Adipose tissue (tissue), 3 donors: ENCODE measurements around the gene UCP2. TPM values are rescaled to one million over a fixed set of nuclear protein-coding genes. Genes with fewer than 3 reads are reported as not detected.

Experiments used
- H3K27ac ChIP-seq: one replicate; pipeline ENCODE4 v1.5.1; 2013; ENCODE audit warnings: low read depth, low read length
- WGBS, 3 donors: extraction: QIAGEN DNeasy Blood & Tissue Kit; methylation state at CpG; one replicate each; pipeline ENCODE4 v1.1.7; 2013; 5-methylcytosine and 5-hydroxymethylcytosine counted together
- polyA plus RNA-seq, 3 donors: library from polyadenylated mRNA; stranded (reverse); fragments of 200-250 nt; gene quantifications; one replicate each; pipeline ENCODE4 v1.2.3, GENCODE V29; 2013
- donor health status: healthy with polysubstance abuse.
- donor health status: Bipolar disorder and iron deficiency.
- donor health status: healthy.

The UCP2 gene
- polyA plus RNA-seq, 3 donors = 21.4 to 86.4 (median 72.2) TPM

- 92 to 94% (median 93%) methylated on average over 14 of the region's 14 CpGs for WGBS, 3 donors
- no peak overlapping the region for H3K27ac ChIP-seq
Observed at GRCh38 chr11:73976451-73977151, 6.0 kb downstream of the UCP2 start.

GRCh38 chr11:73975479-73975757 lies 7.2 kb downstream of the UCP2 start:
- H3K27ac ChIP-seq = no peak overlapping the region
- WGBS, 3 donors = 89 to 95% (median 92%) methylated on average over 6 of the region's 6 CpGs

GRCh38 chr11:73974604-73975478 lies 7.8 kb downstream of the UCP2 start:
- WGBS, 3 donors = 90 to 93% (median 91%) methylated on average over 13 of the region's 13 CpGs
- no peak overlapping the region for H3K27ac ChIP-seq

DNA sequence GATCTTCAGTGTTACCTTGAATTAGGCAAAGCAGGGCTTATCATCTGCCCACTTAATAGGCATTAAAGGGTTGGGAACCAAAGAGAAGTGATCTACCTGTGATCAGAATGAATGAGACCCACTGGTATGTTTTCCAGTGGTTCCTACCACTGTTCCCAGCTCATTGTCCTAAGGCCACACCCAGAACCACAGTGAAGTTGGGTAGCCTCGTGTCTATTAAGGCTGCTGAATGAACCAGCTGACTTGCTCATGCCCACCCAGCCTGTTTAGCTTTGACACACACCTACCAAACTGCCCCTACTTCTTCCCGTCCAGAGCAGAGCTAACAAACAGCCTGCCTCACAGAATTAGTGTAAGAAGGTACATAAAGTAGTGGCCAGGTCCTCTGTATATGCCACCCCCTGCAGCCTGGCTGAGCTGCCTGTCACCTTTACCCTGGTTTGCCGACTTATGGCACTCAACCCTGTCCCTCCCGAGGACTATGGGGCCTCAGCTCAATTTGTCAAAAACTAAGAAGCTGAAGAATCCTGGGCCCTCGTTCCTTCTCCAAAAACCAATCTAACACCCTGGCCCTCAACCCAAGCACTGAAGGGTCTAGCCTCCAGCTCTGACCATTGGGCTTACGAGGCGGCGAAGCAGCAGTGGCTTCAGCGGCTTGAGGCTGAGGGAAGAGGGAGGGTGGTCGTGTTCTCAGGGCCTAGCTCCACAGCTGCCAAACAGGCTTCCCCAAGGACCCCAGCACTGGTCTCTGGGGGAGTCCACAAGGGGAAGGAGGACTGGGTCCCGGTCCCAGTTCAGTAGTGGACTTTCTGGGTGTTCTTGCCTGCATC lies 9.8 kb downstream of the UCP2 start:
- H3K27ac ChIP-seq = no peak overlapping the region
- 83 to 84% (median 84%) methylated on average over 11 of the region's 11 CpGs for WGBS, 3 donors

DNA sequence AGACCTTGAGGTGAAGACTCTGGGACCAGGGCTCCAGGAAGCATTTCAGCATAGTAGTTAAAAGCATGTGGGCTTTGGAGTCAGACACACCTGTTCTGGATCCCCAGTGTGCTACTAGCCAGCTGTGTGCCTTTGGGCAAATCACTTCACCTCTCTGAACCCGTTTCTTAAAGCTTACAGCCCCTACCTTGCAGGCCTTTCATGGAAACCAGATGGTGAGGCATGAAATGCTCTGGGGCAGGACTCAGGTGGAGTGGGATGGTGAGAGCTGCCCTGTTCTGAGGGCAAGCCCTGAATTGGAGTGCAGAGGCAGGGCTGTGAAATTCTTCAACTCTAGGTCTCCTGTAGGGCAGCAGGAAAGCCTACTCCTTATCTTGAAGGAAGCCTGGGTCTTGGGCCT lies 10.5 kb downstream of the UCP2 start:
- H3K27ac ChIP-seq = no peak overlapping the region
- WGBS, 3 donors = 77 to 89% (median 81%) methylated on average over 1 of the region's 1 CpG

- 83 to 95% (median 89%) methylated on average over 6 of the region's 6 CpGs for WGBS, 3 donors
- no peak overlapping the region for H3K27ac ChIP-seq
Observed at GRCh38 chr11:73971175-73971719, 11.4 kb downstream of the UCP2 start.

GRCh38 chr11:73969991-73970800 lies 12.4 kb downstream of the UCP2 start:
- no peak overlapping the region for H3K27ac ChIP-seq
- WGBS, 3 donors = 81 to 88% (median 83%) methylated on average over 13 of the region's 13 CpGs

GRCh38 chr11:73969091-73969490 lies 13.6 kb downstream of the UCP2 start:
- no peak overlapping the region for H3K27ac ChIP-seq
- 63 to 76% (median 67%) methylated on average over 2 of the region's 2 CpGs for WGBS, 3 donors

DNA sequence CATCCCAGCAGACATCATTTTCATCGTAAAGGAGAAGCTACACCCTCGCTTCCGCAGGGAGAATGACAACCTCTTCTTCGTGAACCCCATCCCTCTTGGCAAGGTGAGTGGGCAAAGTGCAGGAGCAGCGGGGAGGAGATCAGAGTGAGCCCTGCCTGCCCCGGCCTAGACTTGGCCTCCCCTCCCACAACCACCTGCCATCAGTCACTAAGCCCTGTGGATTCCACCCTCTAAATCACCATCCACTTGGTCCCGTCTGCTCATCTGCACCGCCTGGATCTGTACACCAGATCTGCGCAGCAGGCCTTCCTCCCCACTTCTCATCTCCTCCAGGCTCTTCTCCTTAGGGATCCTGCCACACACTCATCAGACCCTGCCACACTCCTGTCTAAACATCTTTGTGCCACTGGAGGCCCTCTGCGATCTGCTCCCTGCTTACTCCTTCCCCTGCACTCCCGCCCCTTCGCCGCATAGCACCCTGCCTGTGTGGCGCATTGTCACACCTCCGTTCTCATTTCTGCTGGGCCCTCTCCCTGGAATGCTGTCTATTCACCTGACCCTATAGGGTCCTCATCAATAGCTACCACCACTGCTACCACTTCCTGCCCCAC lies 14.2 kb downstream of the UCP2 start:
- H3K27ac ChIP-seq = no peak overlapping the region
- 88 to 93% (median 92%) methylated on average over 15 of the region's 15 CpGs for WGBS, 3 donors

DNA sequence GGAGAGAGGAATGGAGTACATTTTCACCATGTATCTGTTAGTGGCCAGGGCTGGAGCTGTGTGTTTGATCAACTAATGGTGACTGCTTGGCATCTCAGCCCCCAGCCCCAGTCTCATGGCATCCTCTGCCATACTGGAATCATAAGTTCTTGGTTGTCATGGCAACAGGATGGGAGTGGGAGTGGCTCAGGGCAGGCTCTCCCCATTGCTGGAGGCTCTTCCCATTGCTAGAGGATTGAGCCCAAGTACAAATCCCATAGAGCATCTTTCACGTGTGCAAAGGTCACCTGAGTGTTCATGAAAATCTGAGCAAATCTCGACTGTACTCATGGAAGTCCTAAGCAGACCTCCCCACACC lies 16.9 kb downstream of the UCP2 start:
- WGBS, 3 donors = 48 to 68% (median 62%) methylated on average over 2 of the region's 2 CpGs

GRCh38 chr11:73965076-73965763 lies 17.4 kb downstream of the UCP2 start:
- WGBS, 3 donors = 69 to 72% (median 70%) methylated on average over 10 of the region's 10 CpGs

More for the DNA sequence above, 16.9 kb downstream of the UCP2 start:
- H3K27ac ChIP-seq = no peak overlapping the region

DNA sequence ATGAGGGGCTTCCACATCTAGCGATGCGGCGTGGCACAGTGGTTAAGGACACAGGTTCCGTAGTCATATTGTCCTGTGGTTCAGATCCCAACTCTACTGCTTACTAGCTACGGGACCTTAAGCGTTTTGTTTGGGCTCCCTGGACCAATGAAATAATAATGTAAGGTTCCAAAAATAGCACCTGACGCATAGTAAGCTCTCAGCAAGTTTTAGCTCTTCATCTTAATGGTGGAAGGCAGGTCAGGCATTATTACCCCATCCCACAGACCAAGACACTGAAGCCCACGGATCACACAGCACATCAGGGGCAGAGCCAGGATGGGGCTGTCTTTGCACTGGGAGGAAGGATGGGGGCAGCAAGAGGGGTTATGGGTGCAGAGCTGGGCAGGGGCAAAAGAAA lies 18.8 kb downstream of the UCP2 start:
- WGBS, 3 donors = 70 to 78% (median 76%) methylated on average over 8 of the region's 8 CpGs
- no peak overlapping the region for H3K27ac ChIP-seq

More at GRCh38 chr11:73965076-73965763, 17.4 kb downstream of the UCP2 start:
- no peak overlapping the region for H3K27ac ChIP-seq

- 76 to 81% (median 80%) methylated on average over 7 of the region's 7 CpGs for WGBS, 3 donors
- no peak overlapping the region for H3K27ac ChIP-seq
Observed at GRCh38 chr11:73962101-73962705, 20.4 kb downstream of the UCP2 start.

GRCh38 chr11:73961321-73961720 lies 21.3 kb downstream of the UCP2 start:
- 65 to 73% (median 68%) methylated on average over 4 of the region's 4 CpGs for WGBS, 3 donors

GRCh38 chr11:73958521-73959141 lies 24.0 kb downstream of the UCP2 start:
- WGBS, 3 donors = 79 to 84% (median 80%) methylated on average over 16 to 18 of the region's 18 CpGs
- no peak overlapping the region for H3K27ac ChIP-seq

More at GRCh38 chr11:73961321-73961720, 21.3 kb downstream of the UCP2 start:
- no peak overlapping the region for H3K27ac ChIP-seq

GRCh38 chr11:73957654-73958361 lies 24.8 kb downstream of the UCP2 start:
- H3K27ac ChIP-seq = no peak overlapping the region
- WGBS, 3 donors = 63 to 72% (median 66%) methylated on average over 25 of the region's 25 CpGs
